K562 (cell line): ENCODE measurements around the gene MADCAM1. TPM values are rescaled to one million over a fixed set of nuclear protein-coding genes. Genes with fewer than 3 reads are reported as not detected.
A peak's percentile ranks its signal among the peaks of the same experiment; 100 is the strongest.

Source experiments
- ATAC-seq: fragments of 200-7000 bp; cut with Tn5 transposase; 3 replicates; pipeline ENCODE4 v1.9.1; 2020; ENCODE audit warnings: moderate library complexity
- BruUV-seq: library from RNA; stranded (reverse); fragments of 400-500 nt; replicated peaks from 2 replicates; lab custom pipeline; 2021; lab: Mats Ljungman, UMichigan
- CTCF ChIA-PET: fragments of 300-600 bp; formaldehyde crosslinking; extraction: SDS; loops from one replicate; lab custom pipeline; 2021; ENCODE audit warnings: low intra/inter-chr PET ratio; lab: Yijun Ruan, JAX
- POLR2A ChIA-PET: fragments of 300-600, 350-650 bp; sonication (Branson Sonifier 250); formaldehyde crosslinking; extraction: SDS; loops from one replicate; lab custom pipeline; 2021; ENCODE audit warnings: antibody characterized with exemption, inconsistent platforms; lab: Yijun Ruan, JAX
- DNase-seq, 4 experiments: peaks; one replicate each; pipeline versions ENCODE4 v3.0.0 to v3.0.0-alpha.2; 2011 to 2018; ENCODE audit warnings: low spot score in 3 of 4, mixed read lengths in 3 of 4; ENCODE audit errors: extremely low read depth in 1 of 4
- FAIRE-seq: peaks from 2 replicates; lab custom pipeline; 2011; peaks lifted over from hg19 to GRCh38; lab: Jason Lieb, UNC
- H2AFZ ChIP-seq: 2 replicates; pipeline ENCODE4 v1.6.0; 2011; ENCODE audit warnings: low read depth, low read length, control low read depth, inconsistent platforms
- H3K27ac ChIP-seq: fragments of 200-600 bp; 3 replicates; pipeline ENCODE4 v1.8.0; 2011; ENCODE audit warnings: low read depth, mild to moderate bottlenecking, control low read depth, inconsistent platforms, low read length, moderate library complexity, mixed read lengths; ENCODE audit errors: extremely low read depth
- H3K27me3 ChIP-seq, 2 experiments: fragments of 300-600 bp in 1 of 2; 2 replicates in 1 of 2; 3 replicates in 1 of 2; pipeline versions ENCODE4 v1.6.0 to v1.8.0; 2011; ENCODE audit warnings: inconsistent platforms in 2 of 2, low read length in 2 of 2, mild to moderate bottlenecking in 1 of 2, mixed read lengths in 1 of 2, moderate library complexity in 1 of 2; ENCODE audit not compliant: control insufficient read depth in 2 of 2, insufficient read depth in 2 of 2
- H3K36me3 ChIP-seq: fragments of 300-600 bp; 3 replicates; pipeline ENCODE4 v1.8.0; 2011; ENCODE audit warnings: mild to moderate bottlenecking, low read length, inconsistent platforms; ENCODE audit not compliant: control insufficient read depth, insufficient read depth
- H3K4me1 ChIP-seq, 2 experiments: fragments of 200-600 bp in 1 of 2; replicated peaks in 1 of 2; 2 replicates in 1 of 2; 3 replicates in 1 of 2; pipeline versions ENCODE4 v1.5.1 to v1.8.0; 2011; ENCODE audit warnings: inconsistent platforms in 2 of 2, low read length in 2 of 2, mild to moderate bottlenecking in 1 of 2, mixed read lengths in 1 of 2, moderate library complexity in 1 of 2; ENCODE audit not compliant: control insufficient read depth in 2 of 2, insufficient read depth in 2 of 2
- H3K4me2 ChIP-seq: 2 replicates; pipeline ENCODE4 v1.6.1; 2011; ENCODE audit warnings: low read length, control low read depth, inconsistent platforms, mixed read lengths; ENCODE audit not compliant: insufficient read depth
- H3K4me3 ChIP-seq: fragments of 200-600 bp; sonication (generic), shearing (Covaris generic); 2 replicates; pipeline ENCODE4 v1.5.1; 2016; ENCODE audit warnings: control low read depth, inconsistent platforms
- H3K79me2 ChIP-seq: fragments of 200-600 bp; 3 replicates; pipeline ENCODE4 v1.8.0; 2011; ENCODE audit warnings: low read length, inconsistent platforms; ENCODE audit not compliant: control insufficient read depth, insufficient read depth
- H3K9ac ChIP-seq, 2 experiments: 2 replicates each; pipeline versions ENCODE4 v1.6.0 to v1.6.1; 2011; ENCODE audit warnings: low read depth in 2 of 2, low read length in 2 of 2, control low read depth in 1 of 2, inconsistent platforms in 1 of 2, mild to moderate bottlenecking in 1 of 2, mixed read lengths in 1 of 2; ENCODE audit not compliant: insufficient read depth in 1 of 2
- H3K9me1 ChIP-seq: one replicate; pipeline ENCODE4 v1.6.0; 2011; ENCODE audit warnings: inconsistent platforms, mild to moderate bottlenecking, low read length, moderate library complexity; ENCODE audit not compliant: control insufficient read depth, insufficient read depth
- H3K9me3 ChIP-seq: replicated peaks from 2 replicates; pipeline ENCODE4 v1.5.1; 2011; ENCODE audit warnings: low read depth, low read length, inconsistent platforms; ENCODE audit not compliant: control insufficient read depth, insufficient read depth
- H4K20me1 ChIP-seq: replicated peaks from 2 replicates; pipeline ENCODE4 v1.6.1; 2011; ENCODE audit warnings: low read length, inconsistent platforms, mixed read lengths; ENCODE audit not compliant: control insufficient read depth, insufficient read depth
- ATF2 ChIP-seq: sonication (generic); formaldehyde crosslinking; IDR thresholded peaks from 2 replicates; pipeline ENCODE4 v1.8.1; 2022; ENCODE audit warnings: missing genetic modification reagents
- ATF3 ChIP-seq, 2 experiments: fragments of 450-650 bp in 1 of 2; sonication (generic) in 1 of 2; formaldehyde crosslinking in 1 of 2; IDR thresholded peaks in 1 of 2; conservative IDR thresholded peaks in 1 of 2; 2 replicates each; pipeline versions ENCODE4 v1.6.1 to v1.8.1; 2016 to 2023; ENCODE audit warnings: mild to moderate bottlenecking in 2 of 2, moderate library complexity in 2 of 2, inconsistent platforms in 1 of 2, missing genetic modification reagents in 1 of 2
- BCOR ChIP-seq: fragments of 450-650 bp; IDR thresholded peaks from 2 replicates; pipeline ENCODE4 v1.6.1; 2016
- JUN ChIP-seq, 2 experiments: sonication (generic) in 1 of 2; formaldehyde crosslinking in 1 of 2; IDR thresholded peaks; 2 replicates each; pipeline versions ENCODE4 v1.6.1 to v1.8.0; 2012 to 2022; ENCODE audit warnings: borderline replicate concordance in 2 of 2, mild to moderate bottlenecking in 2 of 2, improper control_type of control experiment in 1 of 2, low read depth in 1 of 2, low read length in 1 of 2, missing genetic modification reagents in 1 of 2
- NRF1 ChIP-seq, 2 experiments: fragments of 450-650 bp; IDR thresholded peaks in 1 of 2; conservative IDR thresholded peaks in 1 of 2; 2 replicates each; pipeline ENCODE4 v1.6.1; 2014; ENCODE audit warnings: mild to moderate bottlenecking in 2 of 2
- PCBP1 ChIP-seq: fragments of 200-400 bp; formaldehyde crosslinking; IDR thresholded peaks from 2 replicates; pipeline ENCODE4 v1.6.1; 2018; ENCODE audit warnings: mild to moderate bottlenecking, low read depth, low read length; ENCODE audit not compliant: poor library complexity, severe bottlenecking
- PHF8 ChIP-seq: fragments of 200-600 bp; sonication (generic); IDR thresholded peaks from 2 replicates; pipeline ENCODE4 v1.6.1; 2012; ENCODE audit warnings: mixed run types, mild to moderate bottlenecking, inconsistent platforms, low read length, moderate library complexity, borderline replicate concordance
- PRMT5 ChIP-seq: sonication (generic); formaldehyde crosslinking; IDR thresholded peaks from 2 replicates; pipeline ENCODE4 v1.5.0; 2020; ENCODE audit warnings: missing genetic modification reagents
- RUNX1 ChIP-seq: sonication (generic); IDR thresholded peaks from 2 replicates; pipeline ENCODE4 v1.6.1; 2016; ENCODE audit warnings: antibody characterized with exemption, low read depth
- SP1 ChIP-seq: sonication (generic); formaldehyde crosslinking; IDR thresholded peaks from 2 replicates; pipeline ENCODE4 v1.8.1; 2022; ENCODE audit warnings: mild to moderate bottlenecking, missing genetic modification reagents
- YY1 ChIP-seq, 3 experiments: IDR thresholded peaks; 2 replicates each; pipeline ENCODE4 v1.6.1; 2011; ENCODE audit warnings: low read length in 2 of 3, mild to moderate bottlenecking in 2 of 3, moderate library complexity in 2 of 3, borderline replicate concordance in 1 of 3, control low read depth in 1 of 3, low read depth in 1 of 3; ENCODE audit not compliant: insufficient read depth in 3 of 3, insufficient replicate concordance in 2 of 3, control insufficient read depth in 1 of 3, insufficient read length in 1 of 3; ENCODE audit errors: extremely low read depth in 1 of 3
- ZBTB7A ChIP-seq: IDR thresholded peaks from 2 replicates; pipeline ENCODE4 v1.6.1; 2011; ENCODE audit warnings: low read depth, mild to moderate bottlenecking, low read length, moderate library complexity, borderline replicate concordance; ENCODE audit not compliant: control insufficient read depth
- ZFX ChIP-seq: sonication (generic); formaldehyde crosslinking; IDR thresholded peaks from 2 replicates; pipeline ENCODE4 v1.8.0; 2022; ENCODE audit warnings: mild to moderate bottlenecking, missing genetic modification reagents, moderate library complexity
- ZNF449 ChIP-seq: fragments of 250-450 bp; sonication (Bioruptor Pico); IDR thresholded peaks from 2 replicates; pipeline ENCODE4 v1.8.0; 2022; ENCODE audit warnings: moderate library complexity, mild to moderate bottlenecking, inconsistent platforms
- WGBS: fragments of 100-300 bp; shearing (Covaris generic); methylation state at CpG from one replicate; pipeline ENCODE4 v1.1.6; 2016; ENCODE audit warnings: low coverage, mixed read lengths; ENCODE audit not compliant: insufficient coverage; ENCODE audit errors: missing lambda C conversion rate; 5-methylcytosine and 5-hydroxymethylcytosine counted together
- in situ Hi-C: fragments of 300-500 bp; cut with MboI; formaldehyde crosslinking; loops from 4 replicates; pipeline ENCODE4 v1.15.0; 2018; ENCODE audit warnings: inconsistent platforms, mixed read lengths
- intact Hi-C: fragments of 100-400 bp; cut with micrococcal nuclease; formaldehyde crosslinking; loops from 2 replicates; pipeline ENCODE4 v1.14.2; 2022
- polyA plus RNA-seq, 8 experiments: library from polyadenylated mRNA; depleted of rRNA in 4 of 8; stranded (reverse) in 5 of 8; unstranded in 3 of 8; fragments of >200 nt; fragmentation: Nextera tagmentation in 2 of 8; fragmentation: Illumina TruSeq in 1 of 8; extraction: Ambion mirVana in 2 of 8; extraction: Trizol in 1 of 8; gene quantifications; 2 replicates each; pipeline versions ENCODE4 v1.2.1 to v1.2.3, GENCODE V29; 2011 to 2014; ENCODE audit warnings: inconsistent platforms in 1 of 8, missing spikeins in 1 of 8
- total RNA-seq, 7 experiments: library from RNA; depleted of rRNA in 6 of 7; stranded (reverse); fragments of >200 nt in 6 of 7; fragmentation: Illumina TruSeq in 2 of 7; extraction: Trizol in 2 of 7; gene quantifications; 2 replicates each; pipeline versions ENCODE4 v1.2.1 to v1.2.3, GENCODE V29; 2011 to 2021; ENCODE audit warnings: low replicate concordance in 1 of 7

Gene MADCAM1
- total and polyA plus RNA-seq, 9 of the 15 experiments (the other 6 are each of a cell fraction or from before 2014, with no cell fraction given), result 0.09 to 0.36 (median 0.09) TPM; not detected in 6

DNA sequence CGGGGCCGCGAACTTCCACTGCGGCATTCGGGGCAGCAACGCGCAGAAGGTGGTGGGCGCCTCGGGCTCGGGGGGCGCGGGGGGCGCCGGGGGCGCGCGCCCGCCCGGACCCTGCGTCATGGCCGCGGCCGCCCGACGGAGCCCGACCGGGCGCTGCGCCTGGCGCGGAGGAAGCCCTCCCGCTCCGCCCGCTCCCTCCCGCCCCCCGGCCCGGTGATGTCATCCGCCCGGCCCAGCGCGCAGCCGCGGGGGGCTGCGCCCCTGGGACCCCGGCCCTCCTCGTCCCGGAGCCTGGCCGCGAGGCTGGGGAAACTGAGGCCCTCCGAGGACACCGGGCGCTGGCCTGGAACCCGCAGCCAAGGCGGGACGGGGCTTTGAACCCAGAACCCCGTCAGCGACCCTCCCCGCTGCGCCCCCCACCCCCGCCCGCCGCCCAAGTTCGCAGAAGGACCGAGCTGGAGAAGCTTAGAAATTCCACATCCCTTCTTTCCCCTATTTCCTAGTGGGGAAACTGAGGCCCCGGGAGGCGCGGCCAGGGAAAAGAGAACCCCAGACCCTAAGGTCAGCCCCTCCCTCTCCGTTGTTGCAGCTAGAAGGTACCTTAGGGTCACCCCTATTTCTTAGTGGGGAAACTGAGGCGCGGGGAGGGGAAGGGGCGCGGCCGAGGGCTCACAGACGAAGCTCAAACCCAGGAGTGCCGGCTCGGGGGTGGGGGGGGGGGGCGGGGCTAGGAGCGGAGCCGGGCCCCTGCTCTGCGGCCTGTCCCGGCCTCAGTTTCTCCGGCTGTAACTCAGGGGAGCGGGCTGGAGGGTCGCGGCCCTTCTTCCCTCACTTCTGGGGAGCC lies 35.2 kb upstream of the MADCAM1 start, which contains the start of gene SHC2:
TSS of gene SHC2 (minus strand) at position 157 of the 844 bp plus-strand sequence. CDS start at position 120, 37 bp downstream.
- intact Hi-C loops (no loop called here), in situ Hi-C loops (no loop called here)
- peak in 3 of 4 experiments; percentile 42 to 72 (median 68) for DNase-seq
- peak within 1 kb of the TSS; percentile 36 for H3K4me3 ChIP-seq
- H3K9me3 ChIP-seq, result no peaks in the 10 kb centered on the region; the same call in 1 of the 2 replicates
- H2AFZ ChIP-seq, result peak within 1 kb of the TSS; percentile 72
- POLR2A ChIA-PET, result interaction anchor here (0.6 kb wide), 3 partner anchors 34 to 151 kb away, joined by 3 to 4 read pairs (median 3); no protein-coding TSS in a partner anchor
- no peaks in the 10 kb centered on the region for H4K20me1 ChIP-seq
- ATAC-seq, result no peak
- H3K9me1 ChIP-seq, result no peaks in the 10 kb centered on the region
- WGBS, result 0% methylated on average over 9 of the region's 85 CpGs
- H3K79me2 ChIP-seq, result no peaks in the 10 kb centered on the region
- H3K4me1 ChIP-seq, result peaks cover 5 to 39% of the 10 kb centered on the region in 2 experiments; a peak in 4 of 5 replicates
- peak within 1 kb of the TSS; percentile 76 for H3K4me2 ChIP-seq
- no TSS peak for BruUV-seq
- peak within 1 kb of the TSS; percentile 2; the same call in 1 of the 3 replicates for H3K27ac ChIP-seq
- no peaks in the 10 kb centered on the region for H3K36me3 ChIP-seq
- FAIRE-seq, result no peak
- CTCF ChIA-PET, result no interaction called here
- peak within 1 kb of the TSS; percentile 59 to 84; a peak in 3 of 4 replicates for H3K9ac ChIP-seq
- H3K27me3 ChIP-seq, result peaks cover 0 to 18% of the 10 kb centered on the region in 2 experiments; a peak in 2 of 5 replicates
- TF ChIP-seq YY1 (IDR thresholded peaks at IDR 0.05; ENCODE audit: borderline replicate concordance in 1 of 3, control insufficient read depth in 1 of 3, extremely low read depth in 1 of 3, insufficient read depth in 3 of 3, insufficient read length in 1 of 3, insufficient replicate concordance in 2 of 3, low read depth in 1 of 3, low read length in 2 of 3), result peak in 1 of 3 experiments; percentile 41
- TF ChIP-seq BCOR, result 0 out of 2 replicates have a peak, but pooled peaks have one; percentile 38
- peak; percentile 41; the same call in 1 of the 2 replicates for TF ChIP-seq PHF8
- peak; percentile 1; the same call in 1 of the 2 replicates for TF ChIP-seq ZFX (CRISPR knock-in tag)
- TF ChIP-seq PRMT5 (CRISPR knock-in tag), result no peak
- TF ChIP-seq SP1, result 0 out of 2 replicates have a peak, but pooled peaks have one; percentile 1
- peak; percentile 47 for TF ChIP-seq PCBP1
- peak; percentile 54; the same call in 1 of the 2 replicates for TF ChIP-seq ZNF449 (CRISPR knock-in tag)
- peak; percentile 35; the same call in 1 of the 2 replicates for TF ChIP-seq ATF3 (IDR thresholded peaks at IDR 0.05)
- no peak for TF ChIP-seq ATF3 (CRISPR knock-in tag; conservative IDR thresholded peaks at IDR 0.05)
- no peak for TF ChIP-seq RUNX1
- peak; percentile 92 for TF ChIP-seq ZBTB7A
- peak; percentile 58; the same call in 1 of the 2 replicates for TF ChIP-seq ATF2 (CRISPR knock-in tag)
- TF ChIP-seq JUN (IDR thresholded peaks at IDR 0.05; ENCODE audit: borderline replicate concordance, low read depth, low read length), result no peak
- no peak for TF ChIP-seq JUN (CRISPR knock-in tag; IDR thresholded peaks at IDR 0.05; ENCODE audit: borderline replicate concordance)
- TF ChIP-seq NRF1 (conservative IDR thresholded peaks at IDR 0.05 in 1 of 2, IDR thresholded peaks at IDR 0.05 in 1 of 2), result peak; percentile 41 to 50; a peak in 2 of 4 replicates
